ENCODE measurements around the gene SAV1. TPM values are rescaled to one million over a fixed set of nuclear protein-coding genes. Genes with fewer than 3 reads are reported as not detected.

Gene SAV1
- total RNA-seq (2022; extraction: Qiagen RNA extraction): 29.2 to 32.5 TPM (median 31.2 TPM) in 5 replicates

GRCh38 chr14:50667996-50668825, at the start of gene SAV1:
Gene SAV1, minus strand, starts transcription at chr14:50668306. Its CDS starts 339 bp downstream, at chr14:50667967.

Other genes starting within 250 kb of the SAV1 start
- 28.8 to 37.9 TPM (median 33.2 TPM) in 5 replicates for gene MAP4K5, start 135.7 kb downstream of the SAV1 start, total RNA-seq (2022; extraction: Qiagen RNA extraction)
- gene ATL1, start 108.2 kb downstream of the SAV1 start, total RNA-seq (2022; extraction: Qiagen RNA extraction): 4.7 to 7.0 TPM (median 5.1 TPM) in 5 replicates
- gene NIN, start 162.9 kb upstream of the SAV1 start, total RNA-seq (2022; extraction: Qiagen RNA extraction): 10.9 to 15.7 TPM (median 14.0 TPM) in 5 replicates
- gene ABHD12B, start 203.7 kb upstream of the SAV1 start, total RNA-seq (2022; extraction: Qiagen RNA extraction): not detected in 5 replicates